Measurements from ENCODE around the gene OR51B6.

The OR51B6 gene

GRCh38 chr11:5339771-5340322, 11.5 kb upstream of the OR51B6 start (continued):
- TF ChIP-seq ELK4 (IDR thresholded peaks at IDR 0.05; ENCODE audit: borderline replicate concordance, low read depth, low read length), result no peak
- TF ChIP-seq ZNF18 (tag by site-specific recombination; IDR thresholded peaks at IDR 0.05), result no peak
- no peak for TF ChIP-seq ZNF175 (tag by site-specific recombination; IDR thresholded peaks at IDR 0.05)

GRCh38 chr11:5343474-5344335, 7.6 kb upstream of the OR51B6 start, which contains the start of gene OR51B5:
OR51B5 (minus strand) TSS chr11:5343524; CDS start chr11:5343524, 0 bp downstream.
- no peaks in the 10 kb centered on the region for H3K4me1 ChIP-seq (ENCODE audit: control insufficient read depth, insufficient read depth, low read length)
- POLR2A ChIA-PET, result no interaction called here
- no peak within 1 kb of the TSS for H3K27ac ChIP-seq (ENCODE audit: extremely low read depth, low read depth, low read length)
- no peak for TF ChIP-seq GLIS2 (tag by site-specific recombination; IDR thresholded peaks at IDR 0.05)
- no peak for TF ChIP-seq TSHZ1 (tag by site-specific recombination; IDR thresholded peaks at IDR 0.05; ENCODE audit: borderline replicate concordance)
- TF ChIP-seq ZBTB21 (tag by site-specific recombination; IDR thresholded peaks at IDR 0.05), result no peak
- TF ChIP-seq ZNF791 (tag by site-specific recombination; IDR thresholded peaks at IDR 0.05), result no peak
- no peak for TF ChIP-seq ZNF366 (tag by site-specific recombination; conservative IDR thresholded peaks at IDR 0.05)
- no peak for TF ChIP-seq KLF1 (tag by site-specific recombination; IDR thresholded peaks at IDR 0.05)
- no peak for TF ChIP-seq ZFP3 (tag by site-specific recombination; IDR thresholded peaks at IDR 0.05; ENCODE audit: low read depth)
- no peak for TF ChIP-seq ZNF580 (tag by site-specific recombination; IDR thresholded peaks at IDR 0.05)
- TF ChIP-seq ZNF521 (tag by site-specific recombination; IDR thresholded peaks at IDR 0.05), result no peak
- no peak for TF ChIP-seq HOXA7 (CRISPR knock-in tag; IDR thresholded peaks at IDR 0.05; ENCODE audit: borderline replicate concordance)
- no peak within 1 kb of the TSS for H3K4me3 ChIP-seq (ENCODE audit: low read depth, low read length)
- H3K36me3 ChIP-seq (ENCODE audit: control insufficient read depth in 2 of 2, insufficient read depth in 1 of 2, low read length in 2 of 2), result no peaks in the 10 kb centered on the region
- no peaks in the 10 kb centered on the region for H3K9me3 ChIP-seq (ENCODE audit: control insufficient read depth, insufficient read depth, low read depth, low read length)
- CTCF ChIA-PET, result interaction anchor here (1.1 kb wide), 1 partner anchor 221 kb away, joined by 5 read pairs; no protein-coding TSS in a partner anchor

GRCh38 chr11:5345831-5346230, 5.5 kb upstream of the OR51B6 start:
- CTCF ChIA-PET, result interaction anchor here (0.6 kb wide), 1 partner anchor 234 kb away, joined by 3 read pairs; no protein-coding TSS in a partner anchor
- TF ChIP-seq SALL2 (tag by site-specific recombination; IDR thresholded peaks at IDR 0.05; ENCODE audit: borderline replicate concordance) (no peak), ZEB2 (tag by site-specific recombination; IDR thresholded peaks at IDR 0.05) (no peak), ZBTB6 (tag by site-specific recombination; IDR thresholded peaks at IDR 0.05) (no peak), ZNF169 (tag by site-specific recombination; IDR thresholded peaks at IDR 0.05) (no peak), AEBP2 (tag by site-specific recombination; IDR thresholded peaks at IDR 0.05; ENCODE audit: borderline replicate concordance) (no peak), ZNF610 (tag by site-specific recombination; IDR thresholded peaks at IDR 0.05; ENCODE audit: borderline replicate concordance) (no peak), ZNF561 (tag by site-specific recombination; IDR thresholded peaks at IDR 0.05; ENCODE audit: borderline replicate concordance) (no peak), ZNF138 (tag by site-specific recombination; IDR thresholded peaks at IDR 0.05; ENCODE audit: borderline replicate concordance) (no peak)
- Histone ChIP-seq H3K9me3 (ENCODE audit: control insufficient read depth, insufficient read depth, low read depth, low read length) (no peaks in the 10 kb centered on the region), H3K36me3 (ENCODE audit: control insufficient read depth in 2 of 2, insufficient read depth in 1 of 2, low read length in 2 of 2) (no peaks in the 10 kb centered on the region), H3K27ac (ENCODE audit: extremely low read depth, low read depth, low read length) (no peak overlapping the region), H3K4me1 (ENCODE audit: control insufficient read depth, insufficient read depth, low read length) (no peaks in the 10 kb centered on the region), H3K4me3 (ENCODE audit: low read depth, low read length) (no peak overlapping the region)
- POLR2A ChIA-PET, result no interaction called here
